Measurements from ENCODE around the gene PRTN3.

Gene PRTN3

GRCh38 chr19:803099-803561 is 37.7 kb upstream of the PRTN3 start:
- DNase-seq (ENCODE audit: low read depth in 2 of 2, low spot score in 1 of 2) = no peak

DNA sequence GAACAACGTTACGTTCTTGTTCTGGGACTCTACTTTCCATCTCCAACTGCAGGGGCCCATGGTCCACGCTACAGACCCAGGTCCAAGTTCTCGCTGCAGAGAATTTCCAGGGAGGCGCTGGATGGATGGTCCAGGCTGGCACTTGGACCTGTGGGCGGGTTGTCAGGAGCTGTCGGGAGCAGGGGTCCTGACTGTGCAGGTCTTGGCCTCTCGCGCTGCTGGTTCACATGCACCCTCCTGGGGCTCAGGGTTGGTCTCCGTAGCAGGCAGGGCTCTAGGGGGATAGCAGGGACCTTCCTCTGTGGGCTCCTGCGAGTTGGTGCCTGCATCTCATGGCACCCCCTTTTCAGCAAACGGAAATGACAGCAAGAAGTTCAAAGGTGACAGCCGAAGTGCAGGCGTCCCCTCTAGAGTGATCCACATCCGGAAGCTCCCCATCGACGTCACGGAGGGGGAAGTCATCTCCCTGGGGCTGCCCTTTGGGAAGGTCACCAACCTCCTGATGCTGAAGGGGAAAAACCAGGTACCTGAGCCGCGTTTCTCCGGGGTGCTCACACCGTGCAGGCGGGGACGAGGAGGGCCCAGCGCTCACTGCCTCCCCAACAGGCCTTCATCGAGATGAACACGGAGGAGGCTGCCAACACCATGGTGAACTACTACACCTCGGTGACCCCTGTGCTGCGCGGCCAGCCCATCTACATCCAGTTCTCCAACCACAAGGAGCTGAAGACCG is 36.9 kb upstream of the PRTN3 start:
- no peak for DNase-seq (ENCODE audit: low read depth in 2 of 2, low spot score in 1 of 2)

DNA sequence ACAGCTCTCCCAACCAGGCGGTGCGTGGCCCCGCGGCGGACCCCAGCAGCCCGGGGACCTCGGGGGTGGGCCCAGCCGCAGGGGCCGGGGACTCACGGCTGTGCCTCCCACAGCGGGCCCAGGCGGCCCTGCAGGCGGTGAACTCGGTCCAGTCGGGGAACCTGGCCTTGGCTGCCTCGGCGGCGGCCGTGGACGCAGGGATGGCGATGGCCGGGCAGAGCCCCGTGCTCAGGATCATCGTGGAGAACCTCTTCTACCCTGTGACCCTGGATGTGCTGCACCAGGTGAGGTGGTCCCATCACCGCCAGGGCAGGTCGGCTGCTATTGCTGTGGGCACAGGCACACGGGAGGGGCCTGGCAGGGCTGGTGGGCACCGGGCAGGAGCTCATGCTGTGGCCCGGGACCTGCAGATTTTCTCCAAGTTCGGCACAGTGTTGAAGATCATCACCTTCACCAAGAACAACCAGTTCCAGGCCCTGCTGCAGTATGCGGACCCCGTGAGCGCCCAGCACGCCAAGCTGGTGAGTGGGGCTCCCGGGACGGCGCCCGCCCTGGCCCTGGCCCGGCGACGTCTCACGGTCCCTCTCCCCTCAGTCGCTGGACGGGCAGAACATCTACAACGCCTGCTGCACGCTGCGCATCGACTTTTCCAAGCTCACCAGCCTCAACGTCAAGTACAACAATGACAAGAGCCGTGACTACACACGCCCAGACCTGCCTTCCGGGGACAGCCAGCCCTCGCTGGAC is 36.2 kb upstream of the PRTN3 start:
- no peak for DNase-seq (ENCODE audit: low read depth in 2 of 2, low spot score in 1 of 2)

- no peak for DNase-seq (ENCODE audit: low read depth in 2 of 2, low spot score in 1 of 2)
Measured at GRCh38 chr19:805166-805551, 35.6 kb upstream of the PRTN3 start.

DNA sequence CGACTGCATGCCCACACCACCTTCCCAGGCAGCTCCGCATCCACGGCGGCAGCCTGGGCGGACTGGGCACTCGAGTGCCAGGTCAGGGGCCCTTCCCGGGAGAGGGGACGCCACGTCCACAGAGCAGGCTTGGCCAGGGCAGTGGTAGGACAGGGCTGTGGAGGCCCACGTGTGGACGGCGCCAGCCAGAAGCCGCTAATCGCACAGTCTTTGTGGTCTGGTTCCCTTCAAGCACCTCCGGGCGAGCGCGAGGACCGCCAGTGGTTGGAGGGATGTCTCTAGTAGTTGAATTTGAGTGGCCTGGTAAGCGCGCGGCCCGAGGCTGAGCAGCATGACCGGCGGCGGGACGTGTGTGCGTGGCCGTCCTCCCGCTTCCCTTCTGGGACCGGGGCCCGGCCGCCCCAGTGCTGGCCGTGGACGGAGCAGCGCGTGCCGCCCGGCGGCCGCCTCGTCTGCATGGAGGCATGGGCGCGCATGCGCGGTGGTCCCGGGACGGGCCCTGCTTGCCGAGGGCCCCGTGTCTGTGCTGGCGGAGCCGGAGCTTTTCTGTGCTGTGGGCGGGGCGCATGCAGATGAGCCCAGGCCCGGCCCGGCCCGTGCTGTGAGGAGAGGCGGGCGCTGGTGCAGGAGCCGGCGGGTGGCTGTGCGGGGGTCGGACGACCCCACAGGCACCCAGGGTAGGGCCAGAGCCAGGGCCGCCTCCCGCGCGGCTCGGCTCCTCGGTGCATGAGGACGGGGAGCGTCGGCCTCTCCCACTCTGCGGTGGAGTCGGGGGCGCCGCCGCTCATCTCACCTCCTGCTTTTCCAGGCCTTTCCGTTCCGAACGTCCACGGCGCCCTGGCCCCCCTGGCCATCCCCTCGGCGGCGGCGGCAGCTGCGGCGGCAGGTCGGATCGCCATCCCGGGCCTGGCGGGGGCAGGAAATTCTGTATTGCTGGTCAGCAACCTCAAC is 34.9 kb upstream of the PRTN3 start:
- DNase-seq (ENCODE audit: low read depth in 2 of 2, low spot score in 1 of 2) = no peak

DNA sequence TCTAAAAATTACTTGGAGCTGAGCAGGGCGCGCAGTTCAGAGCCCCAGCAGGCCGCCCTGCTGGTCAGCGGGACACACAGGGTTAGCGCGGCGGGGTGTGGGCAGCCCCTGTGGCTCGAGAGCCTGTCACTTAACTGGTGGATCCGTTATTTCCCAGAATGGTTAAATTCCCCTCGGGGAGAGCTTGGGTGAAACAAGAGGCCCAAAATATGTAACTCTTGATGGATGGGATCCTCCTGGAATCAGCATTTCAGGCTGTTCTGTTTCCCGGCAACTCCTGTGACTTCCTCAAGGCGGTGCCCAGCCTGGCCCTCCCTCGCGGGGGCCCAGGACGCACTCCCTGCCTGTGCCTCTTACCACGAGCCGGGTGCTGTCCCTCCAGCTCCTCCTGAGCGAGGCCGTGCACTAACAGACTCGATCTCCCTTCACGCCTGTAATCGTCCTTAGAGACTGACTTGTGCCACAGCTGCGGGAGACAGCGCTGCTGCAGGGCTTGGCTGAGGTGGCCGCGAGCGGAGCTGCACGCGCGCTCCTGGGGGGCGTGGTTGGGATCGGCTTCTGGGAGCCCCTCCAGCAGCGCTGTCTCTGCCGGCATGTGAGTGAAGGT is 33.9 kb upstream of the PRTN3 start:
- DNase-seq (ENCODE audit: low read depth in 2 of 2, low spot score in 1 of 2) = no peak

GRCh38 chr19:807627-808422 is 33.0 kb upstream of the PRTN3 start:
- DNase-seq (ENCODE audit: low read depth in 2 of 2, low spot score in 1 of 2) = no peak

DNA sequence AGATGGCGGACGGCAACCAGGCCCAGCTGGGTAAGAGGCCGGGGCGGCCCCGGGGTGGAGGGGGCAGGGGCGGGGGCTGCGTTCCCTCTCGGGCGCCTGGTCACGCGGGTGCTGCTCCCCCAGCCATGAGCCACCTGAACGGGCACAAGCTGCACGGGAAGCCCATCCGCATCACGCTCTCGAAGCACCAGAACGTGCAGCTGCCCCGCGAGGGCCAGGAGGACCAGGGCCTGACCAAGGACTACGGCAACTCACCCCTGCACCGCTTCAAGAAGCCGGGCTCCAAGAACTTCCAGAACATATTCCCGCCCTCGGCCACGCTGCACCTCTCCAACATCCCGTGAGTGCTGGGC is 32.4 kb upstream of the PRTN3 start:
- DNase-seq (ENCODE audit: low read depth in 2 of 2, low spot score in 1 of 2) = no peak

GRCh38 chr19:810077-810855 is 30.5 kb upstream of the PRTN3 start:
- DNase-seq (ENCODE audit: low read depth in 2 of 2, low spot score in 1 of 2) = no peak

DNA sequence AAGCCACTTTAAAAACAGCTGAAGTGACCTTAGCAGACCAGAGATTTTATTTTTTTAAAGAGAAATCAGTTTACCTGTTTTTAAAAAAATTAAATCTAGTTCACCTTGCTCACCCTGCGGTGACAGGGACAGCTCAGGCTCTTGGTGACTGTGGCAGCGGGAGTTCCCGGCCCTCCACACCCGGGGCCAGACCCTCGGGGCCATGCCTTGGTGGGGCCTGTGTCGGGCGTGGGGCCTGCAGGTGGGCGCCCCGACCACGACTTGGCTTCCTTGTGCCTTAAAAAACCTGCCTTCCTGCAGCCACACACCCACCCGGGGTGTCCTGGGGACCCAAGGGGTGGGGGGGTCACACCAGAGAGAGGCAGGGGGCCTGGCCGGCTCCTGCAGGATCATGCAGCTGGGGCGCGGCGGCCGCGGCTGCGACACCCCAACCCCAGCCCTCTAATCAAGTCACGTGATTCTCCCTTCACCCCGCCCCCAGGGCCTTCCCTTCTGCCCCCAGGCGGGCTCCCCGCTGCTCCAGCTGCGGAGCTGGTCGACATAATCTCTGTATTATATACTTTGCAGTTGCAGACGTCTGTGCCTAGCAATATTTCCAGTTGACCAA is 29.8 kb upstream of the PRTN3 start:
- DNase-seq (ENCODE audit: low read depth in 2 of 2, low spot score in 1 of 2) = no peak

DNA sequence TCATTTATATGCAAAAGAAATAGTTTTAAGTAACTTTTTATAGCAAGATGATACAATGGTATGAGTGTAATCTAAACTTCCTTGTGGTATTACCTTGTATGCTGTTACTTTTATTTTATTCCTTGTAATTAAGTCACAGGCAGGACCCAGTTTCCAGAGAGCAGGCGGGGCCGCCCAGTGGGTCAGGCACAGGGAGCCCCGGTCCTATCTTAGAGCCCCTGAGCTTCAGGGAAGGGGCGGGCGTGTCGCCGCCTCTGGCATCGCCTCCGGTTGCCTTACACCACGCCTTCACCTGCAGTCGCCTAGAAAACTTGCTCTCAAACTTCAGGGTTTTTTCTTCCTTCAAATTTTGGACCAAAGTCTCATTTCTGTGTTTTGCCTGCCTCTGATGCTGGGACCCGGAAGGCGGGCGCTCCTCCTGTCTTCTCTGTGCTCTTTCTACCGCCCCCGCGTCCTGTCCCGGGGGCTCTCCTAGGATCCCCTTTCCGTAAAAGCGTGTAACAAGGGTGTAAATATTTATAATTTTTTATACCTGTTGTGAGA is 29.2 kb upstream of the PRTN3 start:
- DNase-seq (ENCODE audit: low read depth in 2 of 2, low spot score in 1 of 2) = no peak

DNA sequence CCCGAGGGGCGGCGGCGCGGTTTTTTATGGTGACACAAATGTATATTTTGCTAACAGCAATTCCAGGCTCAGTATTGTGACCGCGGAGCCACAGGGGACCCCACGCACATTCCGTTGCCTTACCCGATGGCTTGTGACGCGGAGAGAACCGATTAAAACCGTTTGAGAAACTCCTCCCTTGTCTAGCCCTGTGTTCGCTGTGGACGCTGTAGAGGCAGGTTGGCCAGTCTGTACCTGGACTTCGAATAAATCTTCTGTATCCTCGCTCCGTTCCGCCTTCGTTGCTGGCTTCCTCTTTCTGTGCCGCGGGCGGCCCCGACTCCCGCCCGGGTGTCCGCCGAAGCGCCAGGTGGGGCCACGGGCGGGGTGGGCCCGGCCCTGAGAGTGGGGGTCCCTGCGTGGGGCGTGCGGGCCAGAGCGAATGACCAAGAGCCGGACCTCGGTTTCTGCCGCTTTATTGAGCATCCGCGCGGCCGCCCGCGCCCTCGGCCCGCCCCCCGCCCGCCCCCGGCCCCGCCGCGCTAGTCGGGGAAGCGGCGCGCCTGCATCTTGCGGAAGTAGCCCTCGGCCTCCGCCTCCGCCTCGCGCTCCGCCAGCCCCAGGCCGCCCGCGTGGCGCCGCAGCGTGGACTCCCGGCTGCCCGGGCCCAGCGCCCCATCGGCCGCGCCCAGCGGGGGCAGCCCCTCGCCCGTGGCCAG is 28.6 kb upstream of the PRTN3 start:
- no peak for DNase-seq (ENCODE audit: low read depth in 2 of 2, low spot score in 1 of 2)

DNA sequence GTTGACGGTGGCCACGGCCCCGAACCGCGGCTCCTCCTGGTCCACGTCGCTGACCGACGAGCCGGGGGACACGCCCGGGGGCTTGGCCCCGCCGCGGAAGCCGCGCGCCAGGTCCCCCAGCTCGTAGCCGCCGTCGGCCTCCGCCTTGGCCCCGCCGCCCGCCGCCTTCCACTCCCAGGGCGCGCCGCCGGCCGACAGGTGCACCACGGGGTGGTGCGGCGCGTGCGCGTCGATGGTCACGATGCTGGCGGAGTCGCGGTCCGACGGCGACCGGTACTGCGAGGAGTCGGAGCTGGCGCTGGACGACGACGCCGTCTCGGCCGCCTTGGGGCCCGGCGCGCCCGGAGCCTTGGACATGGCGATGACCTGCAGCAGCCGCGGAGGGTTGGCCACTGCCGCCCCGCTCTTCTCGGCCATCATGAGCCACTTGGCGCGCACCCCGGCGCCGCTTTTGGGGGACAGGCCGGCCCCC is 28.0 kb upstream of the PRTN3 start:
- no peak for DNase-seq (ENCODE audit: low read depth in 2 of 2, low spot score in 1 of 2)

DNA sequence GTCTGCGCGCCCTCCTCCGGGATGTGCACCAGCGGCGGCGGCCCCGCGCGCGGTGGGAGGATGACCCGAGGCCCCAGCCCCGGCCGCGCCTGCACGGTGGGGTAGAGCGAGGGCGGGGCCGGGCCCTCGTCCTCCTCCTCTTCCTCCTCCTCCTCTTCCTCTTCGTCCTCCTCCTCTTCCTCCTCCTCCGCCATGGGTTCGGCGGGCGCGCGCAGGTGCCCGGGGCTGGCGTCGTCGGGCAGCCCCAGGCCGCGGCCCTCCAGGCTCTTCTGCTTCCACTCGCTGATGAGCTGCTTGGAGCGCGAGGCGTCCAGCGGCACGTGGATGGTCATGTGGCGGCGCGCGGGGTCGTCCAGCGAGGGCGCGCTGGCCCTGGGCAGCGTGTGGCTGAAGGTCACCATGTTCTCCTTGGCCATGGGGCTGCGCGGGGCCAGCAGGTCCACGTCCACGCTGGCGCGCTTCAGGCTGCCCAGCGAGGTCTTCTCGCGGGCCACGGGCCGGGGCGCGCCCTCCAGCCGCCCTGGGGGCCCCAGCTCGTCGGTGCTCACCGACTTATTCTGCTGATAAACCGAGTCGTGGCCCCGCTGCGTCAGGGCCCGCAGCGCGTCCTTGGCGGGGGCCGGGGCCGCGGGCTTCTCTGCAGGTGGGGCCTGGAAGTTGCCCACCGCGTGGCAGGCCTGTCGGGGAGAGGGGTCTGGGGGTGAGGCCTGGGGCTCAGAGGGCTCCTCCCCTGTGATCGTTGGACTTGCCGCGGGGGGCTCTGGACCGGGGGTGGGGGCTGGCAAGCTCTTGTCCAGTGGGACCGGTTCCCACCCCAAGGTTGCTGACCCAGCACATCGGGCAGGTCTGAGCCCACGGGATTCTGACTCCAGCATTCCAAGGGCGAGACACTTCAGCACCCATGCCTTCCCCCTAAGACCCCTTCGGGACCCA is 27.3 kb upstream of the PRTN3 start:
- no peak for DNase-seq (ENCODE audit: low read depth in 2 of 2, low spot score in 1 of 2)

- no peak for DNase-seq (ENCODE audit: low read depth in 2 of 2, low spot score in 1 of 2)
Measured at GRCh38 chr19:814152-815078, 26.4 kb upstream of the PRTN3 start.
